ENCODE results near the gene ME3. TPM values are rescaled to one million over a fixed set of nuclear protein-coding genes. Genes with fewer than 3 reads are reported as not detected.

Gene ME3
- total RNA-seq, 3 donors from 2014 or later: 29.3 to 51.2 (median 31.8) TPM

- ATAC-seq (no peak), DNase-seq (no peak)
- intact Hi-C loops (cut with DNase I, micrococcal nuclease): no loop called here
- TF ChIP-seq CTCF (IDR thresholded peaks at IDR 0.05): no peak
- Histone ChIP-seq H3K9me3 (no peaks in the 10 kb centered on the region), H3K4me3 (no peak overlapping the region), H3K4me1 (ENCODE audit: low read depth) (no peaks in the 10 kb centered on the region), H3K36me3 (ENCODE audit: low read depth) (no peaks in the 10 kb centered on the region)
Measured at GRCh38 chr11:86641537-86642261, 30.7 kb downstream of the ME3 start.

GRCh38 chr11:86639137-86639536 lies 33.3 kb downstream of the ME3 start:
- DNase-seq (no peak), ATAC-seq (no peak)
- Histone ChIP-seq H3K36me3 (ENCODE audit: low read depth) (no peaks in the 10 kb centered on the region), H3K4me1 (ENCODE audit: low read depth) (no peaks in the 10 kb centered on the region), H3K4me3 (no peak overlapping the region), H3K9me3 (no peaks in the 10 kb centered on the region)
- intact Hi-C loops (cut with DNase I, micrococcal nuclease): no loop called here
- TF ChIP-seq CTCF (IDR thresholded peaks at IDR 0.05): no peak

- H3K4me1 ChIP-seq (ENCODE audit: low read depth): no peaks in the 10 kb centered on the region
- no peak for TF ChIP-seq CTCF (IDR thresholded peaks at IDR 0.05)
- intact Hi-C loops (cut with DNase I, micrococcal nuclease): no loop called here
- H3K9me3 ChIP-seq: no peaks in the 10 kb centered on the region
- DNase-seq: no peak
- ATAC-seq: no peak
- H3K36me3 ChIP-seq (ENCODE audit: low read depth): no peaks in the 10 kb centered on the region
- H3K4me3 ChIP-seq: no peak overlapping the region
Measured at GRCh38 chr11:86638673-86639072, 33.7 kb downstream of the ME3 start.

- ATAC-seq (no peak), DNase-seq (no peak)
- no peak for TF ChIP-seq CTCF (IDR thresholded peaks at IDR 0.05)
Measured at GRCh38 chr11:86637988-86638387, 34.4 kb downstream of the ME3 start.

GRCh38 chr11:86636275-86636674 lies 36.1 kb downstream of the ME3 start:
- no peaks in the 10 kb centered on the region for H3K9me3 ChIP-seq
- no peak for ATAC-seq
- no peak overlapping the region for H3K4me3 ChIP-seq
- intact Hi-C loops (cut with DNase I, micrococcal nuclease): no loop called here
- H3K4me1 ChIP-seq (ENCODE audit: low read depth): no peaks in the 10 kb centered on the region
- no peak for DNase-seq
- H3K36me3 ChIP-seq (ENCODE audit: low read depth): no peaks in the 10 kb centered on the region
- no peak for TF ChIP-seq CTCF (IDR thresholded peaks at IDR 0.05)

More at GRCh38 chr11:86637988-86638387, 34.4 kb downstream of the ME3 start:
- Histone ChIP-seq H3K4me3 (no peak overlapping the region), H3K4me1 (ENCODE audit: low read depth) (no peaks in the 10 kb centered on the region), H3K36me3 (ENCODE audit: low read depth) (no peaks in the 10 kb centered on the region), H3K9me3 (no peaks in the 10 kb centered on the region)
- intact Hi-C loops (cut with DNase I, micrococcal nuclease): no loop called here

All from mucosa of descending colon (tissue), 3 donors.